Thyroid gland (tissue), 4 donors: ENCODE results near the gene GPR143.

ENCODE experiments used
- CTCF ChIP-seq, 6 experiments: fragments of 200-600 bp in 3 of 6; fragments of 450-650 bp in 3 of 6; sonication (generic) in 3 of 6; IDR thresholded peaks; one replicate each; pipeline ENCODE4 v1.5.1; 2016 to 2019; ENCODE audit warnings: antibody characterized with exemption in 6 of 6, mild to moderate bottlenecking in 2 of 6, inconsistent platforms in 1 of 6, moderate library complexity in 1 of 6
- POLR2A ChIP-seq, 2 donors: fragments of 450-650 bp; IDR thresholded peaks; one replicate each; pipeline ENCODE4 v1.6.1; 2017; ENCODE audit warnings: antibody characterized with exemption in 2 of 2, mild to moderate bottlenecking in 2 of 2, moderate library complexity in 1 of 2

GRCh38 chrX:9707306-9708033, 58.2 kb downstream of the GPR143 start:
- TF ChIP-seq POLR2A (IDR thresholded peaks at IDR 0.05) (no peak), CTCF (IDR thresholded peaks at IDR 0.05) (no peak)
